Body of pancreas (tissue), 4 donors: Measurements from ENCODE around the gene SNX1.

ENCODE experiments used
- POLR2A ChIP-seq, 3 donors: fragments of 450-650 bp; IDR thresholded peaks; one replicate each; pipeline ENCODE4 v1.6.1; 2016; ENCODE audit warnings: antibody characterized with exemption in 3 of 3, mild to moderate bottlenecking in 2 of 3
- TF ChIP-seq, protein P1 (sequence below), 7 experiments: fragments of 450-650 bp in 4 of 7; fragments of 200-600 bp in 3 of 7; sonication (generic) in 3 of 7; IDR thresholded peaks; one replicate each; pipeline ENCODE4 v1.5.1; 2016 to 2019; ENCODE audit warnings: antibody characterized with exemption in 7 of 7

DNA sequence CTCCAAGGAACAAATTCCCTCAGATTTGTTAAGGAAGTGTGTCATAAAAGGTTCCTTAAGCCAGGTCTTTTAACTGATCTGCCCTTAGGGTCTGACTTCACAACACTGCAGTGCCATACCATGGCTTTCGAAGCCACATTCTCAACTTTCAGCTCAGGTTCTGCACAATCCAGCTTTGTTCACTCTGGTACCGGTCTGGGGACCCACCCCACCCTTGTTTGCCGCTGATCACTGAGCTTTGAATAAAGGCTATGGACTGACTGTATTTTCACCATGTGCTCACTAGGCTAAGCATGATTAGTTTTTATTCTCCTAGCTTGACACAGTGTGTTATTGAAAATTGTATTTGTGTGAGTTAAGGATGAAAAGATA, 15.9 kb downstream of the SNX1 start:
- no peak for TF ChIP-seq POLR2A (IDR thresholded peaks at IDR 0.05)
- TF ChIP-seq, protein P1, sequence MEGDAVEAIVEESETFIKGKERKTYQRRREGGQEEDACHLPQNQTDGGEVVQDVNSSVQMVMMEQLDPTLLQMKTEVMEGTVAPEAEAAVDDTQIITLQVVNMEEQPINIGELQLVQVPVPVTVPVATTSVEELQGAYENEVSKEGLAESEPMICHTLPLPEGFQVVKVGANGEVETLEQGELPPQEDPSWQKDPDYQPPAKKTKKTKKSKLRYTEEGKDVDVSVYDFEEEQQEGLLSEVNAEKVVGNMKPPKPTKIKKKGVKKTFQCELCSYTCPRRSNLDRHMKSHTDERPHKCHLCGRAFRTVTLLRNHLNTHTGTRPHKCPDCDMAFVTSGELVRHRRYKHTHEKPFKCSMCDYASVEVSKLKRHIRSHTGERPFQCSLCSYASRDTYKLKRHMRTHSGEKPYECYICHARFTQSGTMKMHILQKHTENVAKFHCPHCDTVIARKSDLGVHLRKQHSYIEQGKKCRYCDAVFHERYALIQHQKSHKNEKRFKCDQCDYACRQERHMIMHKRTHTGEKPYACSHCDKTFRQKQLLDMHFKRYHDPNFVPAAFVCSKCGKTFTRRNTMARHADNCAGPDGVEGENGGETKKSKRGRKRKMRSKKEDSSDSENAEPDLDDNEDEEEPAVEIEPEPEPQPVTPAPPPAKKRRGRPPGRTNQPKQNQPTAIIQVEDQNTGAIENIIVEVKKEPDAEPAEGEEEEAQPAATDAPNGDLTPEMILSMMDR (IDR thresholded peaks at IDR 0.05), result no peak
